ENCODE data around the gene MAP4K3. TPM values are rescaled to one million over a fixed set of nuclear protein-coding genes. Genes with fewer than 3 reads are reported as not detected.
A peak's percentile ranks its signal among the peaks of the same experiment; 100 is the strongest.
"Not testable (repeated sequence)": the region's sequence is repeated elsewhere in the genome, so short reads cannot be mapped to it uniquely, and the experiment has no call there.

Gene MAP4K3
- total RNA-seq, 1 experiment from 2014 or later = 21.0 TPM

DNA sequence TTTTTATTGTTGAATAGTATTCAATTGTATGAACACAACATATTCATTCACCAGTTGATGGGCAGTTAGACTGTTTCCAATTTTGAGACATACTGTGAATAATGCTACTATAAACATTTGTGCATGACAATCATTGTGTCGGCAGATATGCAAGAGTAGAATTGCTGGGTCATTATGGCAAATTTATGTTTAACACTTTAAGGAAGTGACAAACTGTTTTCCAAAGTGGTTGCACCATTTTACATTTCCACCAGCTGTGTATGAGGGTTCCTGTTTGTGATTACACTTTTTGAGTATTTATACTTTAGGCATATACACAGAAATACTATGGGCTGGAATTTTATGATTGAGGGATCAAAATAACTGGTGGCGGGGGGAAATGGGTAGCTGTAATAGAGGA lies 61.2 kb downstream of the MAP4K3 start:
- no peak for DNase-seq (ENCODE audit: low read depth)

DNA sequence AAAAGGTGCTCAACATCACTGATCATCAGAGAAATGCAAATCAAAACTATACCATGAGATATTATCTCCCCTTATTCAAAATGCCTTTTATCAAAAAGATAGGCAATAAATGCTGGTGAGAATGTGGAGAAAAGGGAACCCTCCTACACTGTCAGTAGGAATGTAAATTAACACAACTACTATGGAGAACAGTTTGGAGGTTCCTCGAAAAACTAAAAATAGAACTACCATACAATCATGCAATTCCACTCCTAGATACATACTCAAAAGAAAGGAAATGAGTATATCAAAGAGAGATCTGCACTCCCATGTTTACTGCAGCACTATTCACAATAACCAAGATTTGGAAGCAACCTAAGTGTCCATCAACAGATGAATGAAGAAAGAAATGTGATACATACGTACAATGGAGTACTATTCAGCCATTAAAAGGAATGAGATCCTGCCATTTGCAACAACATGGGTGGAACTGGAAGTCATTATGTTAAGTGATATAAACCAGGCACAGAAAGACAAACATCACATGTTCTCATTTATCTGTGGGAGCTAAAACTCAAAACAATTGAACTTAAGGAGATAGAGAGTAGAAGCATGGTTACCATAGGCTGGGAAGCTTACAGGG lies 63.8 kb downstream of the MAP4K3 start:
- no peak for DNase-seq (ENCODE audit: low read depth)

DNA sequence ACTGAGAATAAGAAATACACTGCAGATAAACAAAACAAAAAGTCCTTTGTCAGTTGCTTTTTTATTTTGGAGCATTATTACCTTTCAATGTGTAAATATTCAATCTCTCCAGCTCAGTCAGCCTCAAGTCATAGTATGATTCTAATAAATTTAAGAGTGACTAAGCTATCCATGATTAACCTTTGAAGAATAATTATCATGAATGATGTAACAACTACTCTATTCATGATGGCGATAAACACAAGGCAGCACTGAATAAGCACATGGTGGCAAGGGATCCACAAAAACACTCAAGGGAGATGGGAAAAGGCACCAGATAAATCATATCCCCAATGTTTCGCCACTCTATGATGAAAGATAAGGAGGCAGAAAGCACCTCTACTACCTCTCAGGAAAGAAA lies 67.0 kb downstream of the MAP4K3 start:
- DNase-seq (ENCODE audit: low read depth) = peak; percentile 17

DNA sequence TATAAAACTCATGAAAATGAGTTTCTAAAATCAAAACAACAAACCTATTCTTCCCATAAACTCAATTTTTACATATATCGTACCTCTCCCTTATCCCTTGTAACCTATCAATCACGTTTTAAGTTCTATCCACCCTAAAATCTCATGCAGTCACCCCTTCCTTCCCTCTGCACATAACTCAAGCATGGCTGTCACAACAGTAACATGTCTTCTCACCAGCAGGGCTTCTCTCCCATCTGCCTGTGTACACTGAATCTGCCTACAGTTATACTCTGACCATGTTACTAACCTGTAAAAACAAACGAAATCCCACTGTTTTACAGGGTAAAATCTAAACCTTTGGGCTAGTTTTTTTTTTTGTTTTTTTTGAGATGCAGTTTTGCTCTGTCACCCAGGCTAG lies 68.2 kb downstream of the MAP4K3 start:
- DNase-seq (ENCODE audit: low read depth) = no peak

DNA sequence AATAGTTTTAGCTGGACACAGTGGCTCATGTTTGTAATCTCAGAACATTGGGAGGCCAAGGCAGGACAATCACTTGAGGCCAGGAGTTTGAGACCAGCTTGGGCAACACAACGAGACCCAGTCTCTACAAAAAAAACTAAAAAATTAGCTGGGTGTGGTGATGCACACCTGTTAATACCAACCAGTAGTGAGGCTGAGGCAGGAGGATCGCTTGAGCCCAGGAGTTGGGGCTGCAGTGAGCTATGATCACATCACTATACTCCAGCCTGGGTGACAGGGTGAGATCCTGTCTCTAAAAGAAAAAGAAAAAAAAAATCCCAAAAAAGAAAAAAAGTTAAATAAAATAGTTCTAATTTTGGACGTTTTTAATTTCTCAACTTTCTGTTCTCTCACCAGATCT lies 68.7 kb downstream of the MAP4K3 start:
- no peak for DNase-seq (ENCODE audit: low read depth)

DNA sequence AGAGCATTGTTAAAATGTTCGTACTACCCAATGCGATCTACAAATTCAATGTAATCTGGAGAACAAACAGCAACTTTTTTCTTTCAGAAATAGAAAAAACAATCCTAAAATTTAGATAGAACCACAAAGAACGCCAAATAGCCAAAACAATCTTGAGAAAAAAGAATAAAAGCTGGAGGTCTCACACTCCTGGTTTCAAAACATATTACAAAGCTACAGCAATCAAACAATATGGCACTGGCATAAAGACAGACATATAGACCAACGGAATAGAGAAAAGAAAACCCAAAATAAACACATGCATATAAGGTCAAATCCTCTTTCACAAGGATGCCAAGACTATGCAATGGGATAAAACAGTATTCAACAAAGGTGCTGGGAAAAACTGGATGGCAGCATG lies 74.5 kb downstream of the MAP4K3 start:
- no peak for DNase-seq (ENCODE audit: low read depth)

DNA sequence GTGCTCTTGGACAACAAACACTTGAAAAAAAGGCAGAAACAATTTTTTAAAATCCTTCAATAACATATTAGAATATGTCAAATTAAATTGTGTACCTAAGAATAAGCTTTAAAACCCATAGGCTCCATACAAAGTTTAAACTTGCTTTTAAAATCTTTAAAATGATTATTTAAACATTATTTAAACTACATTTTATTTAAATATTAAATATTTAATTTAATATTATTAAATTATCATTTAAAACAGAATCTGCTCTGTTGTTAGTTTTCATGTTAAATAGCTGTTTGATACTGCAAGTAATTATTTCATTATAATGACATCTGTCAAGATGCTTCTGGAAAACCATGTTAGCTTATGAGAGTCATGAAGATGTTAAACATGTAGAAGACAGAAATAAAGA lies 75.6 kb downstream of the MAP4K3 start:
- DNase-seq (ENCODE audit: low read depth) = no peak

DNA sequence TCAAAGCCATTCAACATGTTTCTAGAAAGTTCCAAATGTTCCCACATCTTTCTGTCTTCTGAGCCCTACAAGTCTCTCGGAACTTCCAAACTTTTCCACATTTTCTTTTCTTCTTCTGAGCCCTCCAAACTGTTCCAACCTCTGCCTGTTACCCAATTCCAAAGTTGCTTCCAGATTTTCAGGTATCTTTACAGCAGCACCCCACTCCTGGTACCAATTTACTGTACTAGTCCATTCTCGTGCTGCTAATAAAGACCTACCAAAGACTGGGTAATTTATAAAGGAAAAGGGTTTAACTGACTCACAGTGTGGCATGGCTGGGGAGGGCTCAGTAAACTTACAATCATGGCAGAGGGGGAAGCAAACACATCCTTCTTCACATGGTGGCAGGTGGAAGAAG lies 76.7 kb downstream of the MAP4K3 start:
- not testable (repeated sequence) for DNase-seq (ENCODE audit: low read depth)

DNA sequence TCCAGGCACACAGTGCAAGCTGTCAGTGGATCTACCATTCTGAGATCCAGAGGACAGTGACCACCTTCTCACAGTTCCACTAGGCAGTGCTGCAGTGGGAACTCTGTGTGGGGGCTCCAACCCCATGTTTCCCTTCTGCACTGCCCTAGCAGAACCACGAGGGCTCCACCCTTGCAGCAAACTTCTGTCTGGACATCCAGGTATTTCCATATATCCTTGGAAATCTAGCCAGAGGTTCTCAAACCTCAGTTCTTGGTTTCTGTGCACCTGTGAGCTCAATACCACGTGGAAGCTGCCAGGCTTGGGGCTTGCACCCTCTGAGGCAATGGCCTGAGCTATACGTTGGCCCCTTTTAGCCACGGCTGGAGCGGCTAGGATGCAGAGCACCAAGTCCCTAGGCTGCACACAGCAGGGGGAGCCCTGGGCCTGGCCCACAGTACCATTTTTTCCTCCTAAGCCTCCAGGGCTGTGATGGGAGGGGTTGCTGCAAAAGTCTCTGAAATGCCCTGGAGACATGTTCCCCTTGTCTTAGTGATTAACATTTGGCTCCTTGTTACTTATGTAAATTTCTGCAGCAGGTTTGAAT lies 77.5 kb downstream of the MAP4K3 start:
- DNase-seq (ENCODE audit: low read depth) = no peak

DNA sequence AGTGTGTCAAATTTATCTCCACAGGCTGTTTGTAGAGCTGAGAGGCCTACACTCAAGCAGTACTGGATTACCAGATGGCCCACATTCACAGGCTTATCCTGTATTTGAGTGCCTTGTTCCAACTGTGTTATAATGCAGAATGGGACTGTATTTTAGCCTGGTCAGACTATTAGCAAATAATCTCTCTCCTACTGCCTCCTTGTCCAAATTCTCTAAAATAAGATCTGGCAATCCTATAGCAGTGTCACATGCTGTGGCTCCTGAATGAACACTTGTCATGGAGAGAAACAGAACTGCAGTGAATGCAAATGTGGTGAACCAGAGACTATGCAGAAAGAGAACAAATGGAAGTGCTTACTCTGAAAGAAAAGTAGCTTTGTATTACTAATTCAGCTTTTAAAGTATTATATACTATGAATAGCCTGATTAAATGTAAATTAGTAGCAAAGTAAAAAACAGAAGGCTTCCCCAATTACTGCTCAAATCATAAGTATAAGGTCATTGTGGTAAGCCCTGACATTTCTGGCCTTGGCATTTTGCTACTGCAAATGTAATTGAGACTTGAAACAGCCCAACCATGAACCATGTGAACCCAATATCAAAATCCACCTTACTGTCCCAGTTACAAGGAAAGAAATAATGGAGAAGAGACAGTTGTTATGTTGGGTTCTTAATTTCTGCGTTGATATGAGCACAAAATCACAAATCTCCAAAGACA lies 80.0 kb downstream of the MAP4K3 start:
- DNase-seq (ENCODE audit: low read depth) = no peak

DNA sequence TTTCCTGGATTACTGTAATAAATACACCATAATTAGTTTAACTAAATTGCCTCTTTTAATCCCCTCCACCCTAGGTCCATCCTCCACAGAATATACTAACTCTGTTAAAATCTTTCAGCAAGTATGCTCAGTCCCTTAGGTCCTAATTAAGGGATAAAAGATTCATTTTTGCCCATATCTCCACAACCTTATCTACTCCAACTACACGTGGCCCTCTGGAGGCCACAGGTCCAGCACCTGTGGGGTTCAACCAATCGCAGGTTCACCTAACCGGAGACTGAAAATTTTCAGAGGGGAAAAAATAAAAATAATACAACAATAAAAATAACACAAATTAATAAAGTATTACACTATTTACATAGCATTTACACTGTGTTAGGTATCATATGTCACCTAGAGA lies 86.4 kb downstream of the MAP4K3 start:
- no peak for DNase-seq (ENCODE audit: low read depth)

DNA sequence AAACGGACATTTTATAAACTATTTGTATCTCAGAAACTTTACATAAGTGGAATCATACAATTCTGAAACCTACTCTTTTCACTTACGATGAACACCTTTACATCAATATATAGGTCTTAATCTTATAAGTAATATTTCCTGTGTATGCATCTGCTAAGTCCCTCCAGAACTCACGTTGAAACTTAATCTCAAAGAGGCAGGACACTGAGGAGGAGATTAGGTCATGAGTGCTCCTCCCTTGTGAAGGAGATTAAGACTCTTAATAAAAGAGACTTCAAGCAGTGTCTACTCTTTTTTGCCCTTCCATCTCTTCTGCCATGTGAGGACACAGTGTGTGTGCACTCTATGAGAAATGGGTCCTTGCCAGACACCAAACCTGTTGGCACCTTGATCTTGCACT lies 98.6 kb downstream of the MAP4K3 start:
- no peak for DNase-seq (ENCODE audit: low read depth)

DNA sequence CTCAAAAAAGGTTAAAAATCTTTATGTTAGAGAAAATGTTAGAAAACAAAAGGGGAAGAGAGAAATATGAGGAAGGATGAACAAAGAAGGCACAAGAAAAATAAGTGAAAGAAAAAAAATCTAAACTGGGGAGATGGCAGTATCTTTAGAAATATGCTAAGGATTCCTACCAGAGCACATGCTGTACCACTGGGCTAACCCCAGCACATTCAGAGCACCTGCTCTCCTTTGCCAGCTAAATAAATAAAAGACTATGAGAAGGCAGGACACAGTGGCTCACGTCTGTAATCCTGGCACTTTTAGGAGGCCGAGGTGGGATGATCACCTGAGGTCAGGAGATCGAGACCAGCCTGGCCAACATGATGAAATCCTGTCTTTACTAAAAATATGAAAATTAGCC lies 101.2 kb downstream of the MAP4K3 start:
- DNase-seq (ENCODE audit: low read depth) = no peak

DNA sequence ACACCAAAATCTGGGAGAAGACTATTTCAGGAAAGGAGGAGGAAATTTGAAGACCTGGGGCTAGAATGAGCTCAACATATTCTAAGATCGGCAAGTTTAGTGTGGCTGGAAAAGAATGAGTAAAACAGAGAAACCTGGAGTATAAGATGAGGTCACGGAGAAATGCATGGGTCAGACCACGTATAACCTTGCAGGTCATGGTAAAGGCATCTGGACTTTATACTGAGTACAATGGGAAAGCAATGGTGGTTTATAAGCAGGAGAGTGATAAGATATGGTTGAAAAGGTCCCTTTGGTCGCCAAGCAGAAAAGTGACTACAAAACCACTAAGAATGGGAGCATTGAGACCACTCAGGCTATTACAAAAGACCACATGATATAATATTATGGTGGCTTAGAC lies 102.1 kb downstream of the MAP4K3 start:
- DNase-seq (ENCODE audit: low read depth) = no peak

DNA sequence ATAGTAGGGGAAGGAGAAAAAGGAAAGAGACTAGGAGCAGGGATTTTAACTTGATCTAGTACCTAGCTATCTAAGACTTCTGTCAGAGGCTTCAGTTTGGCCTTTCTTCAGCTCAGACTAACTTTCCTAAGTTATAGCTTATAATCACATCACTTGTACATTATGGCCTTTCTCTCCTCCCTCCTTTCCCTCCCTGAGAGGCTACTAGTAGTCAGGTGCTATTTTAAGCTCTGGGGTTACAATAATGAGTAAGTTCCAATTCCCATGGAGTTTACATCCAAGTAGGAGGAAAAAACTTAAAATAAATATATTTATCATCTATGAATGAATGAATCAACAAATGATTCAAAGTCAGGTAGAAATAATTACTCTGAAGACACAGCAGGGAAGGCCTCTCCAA lies 102.6 kb downstream of the MAP4K3 start:
- DNase-seq (ENCODE audit: low read depth) = no peak

DNA sequence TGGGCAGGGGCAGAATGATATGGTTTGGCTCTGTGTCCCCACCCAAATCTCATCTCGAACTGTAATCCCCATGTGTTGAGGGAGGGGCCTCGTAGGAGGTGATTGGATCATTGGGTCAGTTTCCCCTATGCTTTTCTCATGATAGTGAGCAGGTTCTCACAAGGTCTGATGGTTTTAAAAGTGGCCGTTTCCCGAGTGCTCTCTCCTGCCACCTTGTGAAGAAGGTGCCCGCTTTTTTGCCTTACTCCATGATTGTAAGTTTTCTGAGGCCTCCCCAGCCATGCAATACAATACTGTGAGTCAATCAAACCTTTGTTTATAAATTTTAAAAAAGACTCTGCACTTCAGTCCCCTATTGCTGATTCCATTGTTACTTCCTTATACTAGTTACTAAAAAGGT lies 110.4 kb downstream of the MAP4K3 start:
- DNase-seq (ENCODE audit: low read depth) = no peak

DNA sequence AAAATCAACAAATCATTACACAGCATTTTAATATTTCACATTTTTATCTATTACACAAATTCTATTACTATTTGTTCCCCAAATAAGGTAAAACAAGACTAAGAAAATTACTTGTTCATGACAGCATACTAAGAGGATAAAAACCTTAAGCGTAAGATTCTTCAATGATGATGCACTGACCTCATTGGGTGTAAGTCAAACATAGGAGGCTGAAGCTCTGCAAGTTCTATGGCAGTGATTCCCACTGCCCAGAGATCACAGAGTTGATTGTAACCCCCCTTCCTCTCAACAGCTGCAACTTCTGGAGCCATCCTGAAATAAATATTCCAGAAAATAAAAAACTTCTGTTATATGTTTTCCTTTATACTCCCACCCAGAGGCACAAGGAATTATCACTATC lies 111.1 kb downstream of the MAP4K3 start:
- DNase-seq (ENCODE audit: low read depth) = peak; percentile 13

DNA sequence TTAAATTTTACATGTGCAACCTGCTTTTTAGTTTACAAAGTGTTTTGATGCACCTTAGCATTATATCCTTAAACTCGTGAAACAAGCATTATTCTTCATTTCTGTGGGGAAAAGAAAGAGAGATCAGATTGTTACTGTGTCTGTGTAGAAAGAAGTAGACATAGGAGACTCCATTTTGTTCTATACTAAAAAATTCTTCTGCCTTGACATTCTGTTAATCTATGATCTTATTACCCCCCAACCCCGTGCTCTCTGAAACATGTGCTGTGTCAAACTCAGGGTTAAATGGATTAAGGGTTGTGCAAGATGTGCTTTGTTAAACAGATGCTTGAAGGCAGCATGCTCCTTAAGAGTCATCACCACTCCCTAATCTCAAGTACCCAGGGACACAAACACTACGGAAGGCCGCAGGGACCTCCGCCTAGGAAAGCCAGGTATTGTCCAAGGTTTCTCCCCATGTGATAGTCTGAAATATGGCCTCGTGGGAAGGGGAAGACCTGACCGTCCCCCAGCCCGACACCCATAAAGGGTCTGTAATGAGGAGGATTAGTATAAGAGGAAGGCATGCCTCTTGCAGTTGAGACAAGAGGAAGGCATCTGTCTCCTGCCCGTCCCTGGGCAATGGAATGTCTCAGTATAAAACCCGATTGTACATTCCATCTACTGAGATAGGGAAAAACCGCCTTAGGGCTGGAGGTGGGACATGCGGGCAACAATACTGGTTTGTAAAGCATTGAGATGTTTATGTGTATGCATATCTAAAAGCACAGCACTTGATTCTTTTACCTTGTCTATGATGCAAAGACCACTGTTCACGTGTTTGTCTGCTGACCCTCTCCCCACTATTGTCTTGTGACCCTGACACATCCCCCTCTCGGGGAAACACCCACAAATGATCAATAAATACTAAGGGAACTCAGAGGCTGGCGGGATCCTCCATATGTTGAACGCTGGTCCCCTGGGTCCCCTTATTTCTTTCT lies 115.7 kb downstream of the MAP4K3 start:
- DNase-seq (ENCODE audit: low read depth) = not testable (repeated sequence)

DNA sequence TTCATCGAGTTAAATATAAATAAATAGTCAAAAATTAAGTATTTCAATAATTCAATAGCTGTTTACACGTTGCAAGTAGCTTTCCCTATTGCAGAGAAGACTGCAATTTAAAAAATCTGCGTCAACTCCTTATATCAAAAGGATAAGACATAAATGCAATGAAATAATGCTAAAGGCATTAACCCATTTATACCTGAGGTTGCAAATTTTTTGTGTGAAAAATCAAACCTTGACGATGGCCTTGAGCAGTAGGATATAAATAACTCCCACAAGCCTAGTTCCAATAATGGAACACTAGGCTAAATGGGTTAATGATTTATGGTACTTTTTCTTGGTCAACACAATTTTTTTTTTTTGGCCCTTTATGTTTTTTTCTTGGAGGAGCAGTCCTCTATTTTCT lies 116.9 kb downstream of the MAP4K3 start:
- no peak for DNase-seq (ENCODE audit: low read depth)

DNA sequence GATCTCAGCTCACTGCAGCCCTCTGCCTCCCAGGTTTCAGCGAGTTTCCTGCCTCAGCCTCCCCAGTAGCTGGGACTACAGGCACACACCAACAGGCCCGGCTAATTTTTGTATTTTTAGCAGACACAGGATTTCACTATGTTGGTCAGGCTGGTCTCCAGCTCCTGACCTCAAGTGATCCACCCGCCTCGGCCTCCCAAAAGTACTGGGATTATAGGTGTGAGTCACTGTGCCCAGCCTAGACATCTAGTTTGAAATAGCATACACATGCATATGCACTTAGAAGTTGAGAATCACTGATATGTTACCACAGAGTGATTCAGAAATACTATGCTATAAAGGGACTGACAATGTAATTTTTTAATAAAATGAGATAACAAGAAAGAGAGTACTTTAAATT lies 123.5 kb downstream of the MAP4K3 start:
- peak; percentile 75 for DNase-seq (ENCODE audit: low read depth)

DNA sequence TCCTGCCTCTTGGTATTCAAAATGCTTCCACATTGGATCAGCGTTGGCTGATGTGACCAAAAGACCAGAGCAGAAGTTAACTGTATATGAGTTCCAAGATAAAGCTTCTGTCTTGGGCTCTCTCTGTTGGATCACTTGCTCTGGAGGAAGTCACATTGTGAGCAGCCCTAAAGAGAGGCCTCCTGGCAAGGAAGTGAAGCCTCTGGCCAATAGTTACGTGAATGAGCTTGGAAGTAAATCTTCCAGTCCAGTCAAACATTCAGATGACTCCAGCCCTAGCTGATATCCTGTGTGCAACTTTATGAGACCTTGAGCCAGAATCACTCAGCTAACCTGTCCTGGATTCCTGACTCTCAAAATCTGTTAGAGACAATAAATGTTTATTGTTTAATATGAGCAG lies 125.6 kb downstream of the MAP4K3 start:
- no peak for DNase-seq (ENCODE audit: low read depth)

DNA sequence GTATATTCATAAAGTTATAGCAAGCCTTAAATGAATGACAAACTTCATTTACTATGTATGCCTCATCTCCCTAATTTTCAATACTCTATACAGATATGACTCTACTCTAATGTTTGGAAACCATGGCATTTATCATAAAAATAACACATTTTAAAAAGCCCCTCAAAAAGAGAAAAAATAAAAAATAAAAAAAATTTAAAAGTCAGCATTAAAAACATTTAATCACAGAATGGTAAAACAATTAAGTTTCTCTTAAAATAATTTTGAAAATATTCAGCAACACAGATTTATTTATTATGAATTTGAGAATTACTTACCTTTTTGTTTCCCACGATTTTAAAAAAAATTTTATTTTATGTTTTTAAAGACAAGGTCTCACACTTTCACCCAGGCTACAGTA lies 128.3 kb downstream of the MAP4K3 start:
- DNase-seq (ENCODE audit: low read depth) = no peak

All from M059J (cell line).